K562 (cell line): ENCODE measurements around the gene ZFAND6. TPM values are rescaled to one million over a fixed set of nuclear protein-coding genes. Genes with fewer than 3 reads are reported as not detected.

ENCODE experiments used
- ATAC-seq: fragments of 200-7000 bp; cut with Tn5 transposase; 3 replicates; pipeline ENCODE4 v1.9.1; 2020; ENCODE audit warnings: moderate library complexity
- BruUV-seq: library from RNA; stranded (reverse); fragments of 400-500 nt; replicated peaks from 2 replicates; lab custom pipeline; 2021; lab: Mats Ljungman, UMichigan
- CTCF ChIA-PET: fragments of 300-600 bp; formaldehyde crosslinking; extraction: SDS; loops from one replicate; lab custom pipeline; 2021; ENCODE audit warnings: low intra/inter-chr PET ratio; lab: Yijun Ruan, JAX
- POLR2A ChIA-PET: fragments of 300-600, 350-650 bp; sonication (Branson Sonifier 250); formaldehyde crosslinking; extraction: SDS; loops from one replicate; lab custom pipeline; 2021; ENCODE audit warnings: antibody characterized with exemption, inconsistent platforms; lab: Yijun Ruan, JAX
- DNase-seq, 4 experiments: peaks; one replicate each; pipeline versions ENCODE4 v3.0.0 to v3.0.0-alpha.2; 2011 to 2018; ENCODE audit warnings: low spot score in 3 of 4, mixed read lengths in 3 of 4; ENCODE audit errors: extremely low read depth in 1 of 4
- FAIRE-seq: peaks from 2 replicates; lab custom pipeline; 2011; peaks lifted over from hg19 to GRCh38; lab: Jason Lieb, UNC
- H2AFZ ChIP-seq: 2 replicates; pipeline ENCODE4 v1.6.0; 2011; ENCODE audit warnings: low read depth, low read length, control low read depth, inconsistent platforms
- H3K27ac ChIP-seq: fragments of 200-600 bp; 3 replicates; pipeline ENCODE4 v1.8.0; 2011; ENCODE audit warnings: low read depth, mild to moderate bottlenecking, control low read depth, inconsistent platforms, low read length, moderate library complexity, mixed read lengths; ENCODE audit errors: extremely low read depth
- H3K27me3 ChIP-seq, 2 experiments: fragments of 300-600 bp in 1 of 2; 2 replicates in 1 of 2; 3 replicates in 1 of 2; pipeline versions ENCODE4 v1.6.0 to v1.8.0; 2011; ENCODE audit warnings: inconsistent platforms in 2 of 2, low read length in 2 of 2, mild to moderate bottlenecking in 1 of 2, mixed read lengths in 1 of 2, moderate library complexity in 1 of 2; ENCODE audit not compliant: control insufficient read depth in 2 of 2, insufficient read depth in 2 of 2
- H3K36me3 ChIP-seq: fragments of 300-600 bp; 3 replicates; pipeline ENCODE4 v1.8.0; 2011; ENCODE audit warnings: mild to moderate bottlenecking, low read length, inconsistent platforms; ENCODE audit not compliant: control insufficient read depth, insufficient read depth
- H3K4me1 ChIP-seq, 2 experiments: fragments of 200-600 bp in 1 of 2; replicated peaks in 1 of 2; 2 replicates in 1 of 2; 3 replicates in 1 of 2; pipeline versions ENCODE4 v1.5.1 to v1.8.0; 2011; ENCODE audit warnings: inconsistent platforms in 2 of 2, low read length in 2 of 2, mild to moderate bottlenecking in 1 of 2, mixed read lengths in 1 of 2, moderate library complexity in 1 of 2; ENCODE audit not compliant: control insufficient read depth in 2 of 2, insufficient read depth in 2 of 2
- H3K4me2 ChIP-seq: 2 replicates; pipeline ENCODE4 v1.6.1; 2011; ENCODE audit warnings: low read length, control low read depth, inconsistent platforms, mixed read lengths; ENCODE audit not compliant: insufficient read depth
- H3K4me3 ChIP-seq: fragments of 200-600 bp; sonication (generic), shearing (Covaris generic); 2 replicates; pipeline ENCODE4 v1.5.1; 2016; ENCODE audit warnings: control low read depth, inconsistent platforms
- H3K79me2 ChIP-seq: fragments of 200-600 bp; 3 replicates; pipeline ENCODE4 v1.8.0; 2011; ENCODE audit warnings: low read length, inconsistent platforms; ENCODE audit not compliant: control insufficient read depth, insufficient read depth
- H3K9ac ChIP-seq, 2 experiments: 2 replicates each; pipeline versions ENCODE4 v1.6.0 to v1.6.1; 2011; ENCODE audit warnings: low read depth in 2 of 2, low read length in 2 of 2, control low read depth in 1 of 2, inconsistent platforms in 1 of 2, mild to moderate bottlenecking in 1 of 2, mixed read lengths in 1 of 2; ENCODE audit not compliant: insufficient read depth in 1 of 2
- H3K9me1 ChIP-seq: one replicate; pipeline ENCODE4 v1.6.0; 2011; ENCODE audit warnings: inconsistent platforms, mild to moderate bottlenecking, low read length, moderate library complexity; ENCODE audit not compliant: control insufficient read depth, insufficient read depth
- H3K9me3 ChIP-seq: replicated peaks from 2 replicates; pipeline ENCODE4 v1.5.1; 2011; ENCODE audit warnings: low read depth, low read length, inconsistent platforms; ENCODE audit not compliant: control insufficient read depth, insufficient read depth
- H4K20me1 ChIP-seq: replicated peaks from 2 replicates; pipeline ENCODE4 v1.6.1; 2011; ENCODE audit warnings: low read length, inconsistent platforms, mixed read lengths; ENCODE audit not compliant: control insufficient read depth, insufficient read depth
- ELK1 ChIP-seq: sonication (generic); formaldehyde crosslinking; IDR thresholded peaks from 2 replicates; pipeline ENCODE4 v1.8.1; 2022; ENCODE audit warnings: missing genetic modification reagents
- GATAD2B ChIP-seq: fragments of 450-650 bp; IDR thresholded peaks from 2 replicates; pipeline ENCODE4 v1.6.1; 2017; ENCODE audit warnings: mild to moderate bottlenecking, borderline replicate concordance
- NCOA4 ChIP-seq: fragments of 450-650 bp; IDR thresholded peaks from 2 replicates; pipeline ENCODE4 v1.6.1; 2018; ENCODE audit warnings: mild to moderate bottlenecking; ENCODE audit not compliant: partially characterized antibody
- NFIX ChIP-seq: fragments of 250-450 bp; sonication (Bioruptor Pico); IDR thresholded peaks from 2 replicates; pipeline ENCODE4 v1.4.0; 2020; ENCODE audit warnings: low read depth, mild to moderate bottlenecking, moderate library complexity
- PTBP1 ChIP-seq: fragments of 200-400 bp; formaldehyde crosslinking; IDR thresholded peaks from 2 replicates; pipeline ENCODE4 v1.6.1; 2017; ENCODE audit warnings: low read depth, low read length
- ZNF239 ChIP-seq: fragments of 250-450 bp; sonication (Bioruptor Pico); IDR thresholded peaks from 2 replicates; pipeline ENCODE4 v1.4.0; 2020; ENCODE audit warnings: mild to moderate bottlenecking
- ZNF696 ChIP-seq: fragments of 250-450 bp; sonication (Bioruptor Pico); conservative IDR thresholded peaks from 2 replicates; pipeline ENCODE4 v1.4.0; 2020; ENCODE audit warnings: mild to moderate bottlenecking, moderate library complexity
- WGBS: fragments of 100-300 bp; shearing (Covaris generic); methylation state at CpG from one replicate; pipeline ENCODE4 v1.1.6; 2016; ENCODE audit warnings: low coverage, mixed read lengths; ENCODE audit not compliant: insufficient coverage; ENCODE audit errors: missing lambda C conversion rate; 5-methylcytosine and 5-hydroxymethylcytosine counted together
- in situ Hi-C: fragments of 300-500 bp; cut with MboI; formaldehyde crosslinking; loops from 4 replicates; pipeline ENCODE4 v1.15.0; 2018; ENCODE audit warnings: inconsistent platforms, mixed read lengths
- intact Hi-C: fragments of 100-400 bp; cut with micrococcal nuclease; formaldehyde crosslinking; loops from 2 replicates; pipeline ENCODE4 v1.14.2; 2022
- polyA plus RNA-seq, 8 experiments: library from polyadenylated mRNA; depleted of rRNA in 4 of 8; stranded (reverse) in 5 of 8; unstranded in 3 of 8; fragments of >200 nt; fragmentation: Nextera tagmentation in 2 of 8; fragmentation: Illumina TruSeq in 1 of 8; extraction: Ambion mirVana in 2 of 8; extraction: Trizol in 1 of 8; gene quantifications; 2 replicates each; pipeline versions ENCODE4 v1.2.1 to v1.2.3, GENCODE V29; 2011 to 2014; ENCODE audit warnings: inconsistent platforms in 1 of 8, missing spikeins in 1 of 8
- total RNA-seq, 7 experiments: library from RNA; depleted of rRNA in 6 of 7; stranded (reverse); fragments of >200 nt in 6 of 7; fragmentation: Illumina TruSeq in 2 of 7; extraction: Trizol in 2 of 7; gene quantifications; 2 replicates each; pipeline versions ENCODE4 v1.2.1 to v1.2.3, GENCODE V29; 2011 to 2021; ENCODE audit warnings: low replicate concordance in 1 of 7

ZFAND6 gene
- total and polyA plus RNA-seq, 9 of the 15 experiments (the other 6 are each of a cell fraction or from before 2014, with no cell fraction given): 53.9 to 206 (median 88.9) TPM

GRCh38 chr15:80076321-80077318 is 17.1 kb downstream of the ZFAND6 start:
- TF ChIP-seq NCOA4 (no peak), ZNF239 (CRISPR knock-in tag) (no peak), GATAD2B (no peak), PTBP1 (no peak), NFIX (CRISPR knock-in tag) (no peak), ELK1 (CRISPR knock-in tag) (no peak), ZNF696 (no peak)
- peaks cover 91% of the 10 kb centered on the region for H3K79me2 ChIP-seq
- H4K20me1 ChIP-seq: no peaks in the 10 kb centered on the region
- no peak for ATAC-seq
- H3K27me3 ChIP-seq: no peaks in the 10 kb centered on the region
- POLR2A ChIA-PET: interaction anchor here (0.6 to 1.5 kb wide), 6 partner anchors 9 to 633 kb away, joined by 3 to 8 read pairs (median 3); no protein-coding TSS in a partner anchor
- peaks cover 12% of the 10 kb centered on the region for H3K36me3 ChIP-seq
- CTCF ChIA-PET: no interaction called here
- no TSS peak for BruUV-seq
- no peak overlapping the region for H3K27ac ChIP-seq
- FAIRE-seq: no peak
- intact Hi-C loops: no loop called here
- no peak for DNase-seq
- no peak overlapping the region for H3K9ac ChIP-seq
- in situ Hi-C loops: no loop called here
- no peaks in the 10 kb centered on the region for H3K9me1 ChIP-seq
- no peak overlapping the region for H2AFZ ChIP-seq
- WGBS: 57% methylated on average over 8 of the region's 8 CpGs
- peaks cover 6 to 8% of the 10 kb centered on the region in 2 experiments; a peak in 3 of 5 replicates for H3K4me1 ChIP-seq
- H3K9me3 ChIP-seq: no peaks in the 10 kb centered on the region
- H3K4me2 ChIP-seq: no peak overlapping the region
- no peak overlapping the region for H3K4me3 ChIP-seq
